ENCODE results near the gene HBM.
"Not testable (repeated sequence)": the region's sequence is repeated elsewhere in the genome, so short reads cannot be mapped to it uniquely, and the experiment has no call there.

Gene HBM, protein sequence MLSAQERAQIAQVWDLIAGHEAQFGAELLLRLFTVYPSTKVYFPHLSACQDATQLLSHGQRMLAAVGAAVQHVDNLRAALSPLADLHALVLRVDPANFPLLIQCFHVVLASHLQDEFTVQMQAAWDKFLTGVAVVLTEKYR

DNA sequence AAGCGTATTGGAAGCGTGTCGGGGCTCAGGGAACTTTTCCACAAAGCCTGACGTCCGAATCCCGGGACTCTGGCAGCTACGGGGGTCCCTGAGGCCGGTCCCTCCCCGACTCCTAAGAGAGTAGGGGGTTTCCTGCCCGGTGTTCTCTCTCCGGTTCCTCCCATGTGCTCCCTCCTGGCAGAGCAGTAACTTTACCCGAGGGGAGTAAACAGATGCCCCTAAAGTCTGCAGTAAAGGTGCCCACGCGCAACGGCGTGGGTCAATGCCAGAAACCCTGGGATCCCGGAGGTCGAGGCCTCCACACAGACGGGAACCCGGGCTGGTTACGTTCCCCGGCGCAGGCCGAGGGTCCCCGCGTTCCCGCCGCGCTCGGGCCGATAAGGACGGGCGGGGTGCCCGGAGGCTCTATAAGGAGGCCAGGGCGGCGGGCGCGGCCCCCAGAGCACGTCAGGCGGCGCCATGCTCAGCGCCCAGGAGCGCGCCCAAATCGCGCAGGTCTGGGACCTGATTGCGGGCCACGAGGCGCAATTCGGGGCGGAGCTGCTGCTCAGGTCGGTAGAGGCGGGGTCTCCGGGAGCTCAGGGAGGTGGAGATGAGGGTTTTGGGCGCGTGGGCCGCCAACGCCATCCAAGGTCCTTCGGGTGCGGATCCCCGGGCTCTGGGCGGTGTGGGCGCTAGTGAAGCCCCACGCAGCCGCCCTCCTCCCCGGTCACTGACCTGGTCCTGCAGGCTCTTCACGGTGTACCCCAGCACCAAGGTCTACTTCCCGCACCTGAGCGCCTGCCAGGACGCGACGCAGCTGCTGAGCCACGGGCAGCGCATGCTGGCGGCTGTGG is at the start of gene HBM:
TSS of gene HBM (plus strand) at position 440 of the 836 bp plus-strand sequence. CDS start at position 460, 20 bp downstream.
- DNase-seq (ENCODE audit: low read depth in 2 of 2): no peak

DNA sequence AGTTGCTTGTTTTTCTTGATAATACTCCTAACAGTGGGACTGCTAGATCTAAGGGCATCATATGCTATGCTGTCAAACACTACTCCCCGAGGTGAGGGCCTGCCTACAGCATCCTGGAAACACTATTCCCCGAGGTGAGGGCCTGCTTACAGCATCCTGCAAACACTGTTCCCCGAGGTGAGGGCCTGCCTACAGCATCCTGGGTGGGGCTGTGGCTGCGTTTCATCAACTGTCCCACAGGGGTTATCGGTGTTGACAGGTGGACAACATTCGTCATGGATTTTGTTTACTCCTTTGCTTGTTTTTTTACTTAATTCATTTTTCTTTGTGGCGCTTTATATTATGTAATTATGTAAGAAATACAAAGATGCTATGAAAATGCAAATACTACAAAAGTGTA is 49.8 kb upstream of the HBM start:
- DNase-seq (ENCODE audit: low read depth in 2 of 2): no peak

DNA sequence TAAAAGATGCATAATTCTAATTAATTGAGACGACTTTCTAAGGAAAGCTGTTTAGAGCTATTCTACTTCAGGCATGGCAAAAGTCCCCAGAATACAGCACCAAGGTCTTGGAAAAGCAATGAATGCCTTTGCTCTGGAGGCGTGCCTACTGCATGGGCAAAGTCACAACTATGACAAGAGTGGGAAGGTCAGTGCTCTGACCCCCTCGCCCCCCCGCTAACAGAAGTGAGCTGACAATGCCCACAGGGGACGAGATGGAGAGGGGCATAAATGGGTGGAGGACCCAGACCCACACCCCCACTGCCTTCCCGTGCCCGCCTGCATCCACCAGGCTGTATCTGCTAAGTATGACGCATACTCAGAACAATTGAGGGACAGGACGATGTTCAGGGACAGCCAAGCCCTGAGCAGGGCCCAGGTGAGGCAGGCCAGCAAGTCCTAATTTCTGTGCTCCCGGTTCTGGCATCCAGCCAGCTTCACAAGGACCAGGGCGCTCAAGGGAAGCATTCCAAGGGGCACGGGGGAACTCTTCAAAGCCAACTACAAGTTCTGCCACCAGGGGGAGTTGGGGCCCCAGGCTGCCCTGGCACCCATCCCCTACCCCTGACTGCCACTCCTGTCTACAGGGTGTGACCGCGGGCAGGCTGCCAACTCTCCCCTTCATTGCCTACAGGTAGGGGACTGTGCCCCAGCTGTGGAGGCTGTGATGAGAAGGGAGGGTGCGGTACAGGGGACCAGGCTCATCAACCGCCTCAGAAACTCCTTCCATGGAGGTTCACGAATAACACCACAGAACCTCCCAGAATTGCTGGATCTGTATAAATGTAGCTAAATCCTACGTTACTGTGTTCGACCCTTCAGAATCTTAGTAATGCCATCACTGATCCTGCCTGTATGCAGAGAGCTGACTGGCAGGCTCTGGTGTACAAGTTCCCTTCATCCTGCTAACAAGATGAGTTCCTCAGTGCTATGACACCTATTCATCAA is 48.1 kb upstream of the HBM start:
- DNase-seq (ENCODE audit: low read depth in 2 of 2): peak; percentile 13 to 47

GRCh38 chr16:118857-119256 is 46.9 kb upstream of the HBM start:
- no peak for DNase-seq (ENCODE audit: low read depth in 2 of 2)

- DNase-seq (ENCODE audit: low read depth in 2 of 2): no peak
These were observed 46.5 kb upstream of the HBM start for GRCh38 chr16:119295-119694.

DNA sequence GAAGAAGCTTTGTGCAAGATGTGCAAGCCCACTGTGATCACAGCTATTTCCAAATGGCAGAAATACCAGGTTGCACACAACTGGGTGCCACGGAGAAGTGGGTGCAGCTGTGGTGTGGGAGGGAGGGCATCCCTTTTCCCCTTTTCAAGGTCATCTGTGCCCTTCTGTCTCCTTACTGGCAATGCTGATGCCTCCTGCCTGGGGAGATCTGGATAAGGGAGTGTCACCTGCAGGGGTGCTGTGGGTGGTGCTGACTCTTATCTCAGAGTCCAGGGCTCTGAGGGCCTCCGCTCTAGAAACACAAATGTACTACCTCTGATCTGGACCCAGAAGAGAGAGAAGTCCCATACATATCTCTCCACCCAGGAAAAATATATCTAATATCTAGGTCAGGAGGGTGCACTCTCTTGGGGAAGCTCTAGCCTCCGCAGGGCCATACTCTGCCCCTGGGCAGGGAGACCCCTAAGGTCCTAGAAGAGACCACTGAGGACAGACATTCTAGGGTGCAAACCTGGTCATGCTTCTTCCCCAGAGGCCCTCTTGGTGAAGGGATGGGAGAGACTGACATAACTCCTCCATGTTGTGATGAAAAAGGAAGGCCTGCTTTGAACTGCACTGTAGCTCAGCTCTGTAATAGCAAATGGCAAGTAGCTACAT is 45.8 kb upstream of the HBM start:
- no peak for DNase-seq (ENCODE audit: low read depth in 2 of 2)

GRCh38 chr16:120756-121155 is 45.0 kb upstream of the HBM start:
- no peak for DNase-seq (ENCODE audit: low read depth in 2 of 2)

DNA sequence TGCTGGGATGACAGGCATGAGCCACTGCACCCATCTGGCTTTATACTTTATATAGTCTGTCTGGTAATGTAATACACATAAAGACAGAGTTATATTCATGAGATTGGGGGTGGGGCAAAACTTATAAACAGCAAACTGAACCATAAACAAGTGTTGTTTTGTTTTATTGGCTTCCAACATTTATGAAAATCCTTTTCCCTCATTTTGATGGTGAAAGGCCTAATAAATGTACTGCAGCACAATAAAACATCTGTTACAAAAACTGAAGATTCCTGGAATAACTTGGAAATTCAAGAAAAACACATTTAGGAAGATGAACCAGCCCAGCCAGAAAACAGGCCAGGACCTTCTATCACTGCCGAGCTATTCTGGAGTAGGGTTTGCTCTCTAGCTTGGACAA is 43.4 kb upstream of the HBM start:
- no peak for DNase-seq (ENCODE audit: low read depth in 2 of 2)

DNA sequence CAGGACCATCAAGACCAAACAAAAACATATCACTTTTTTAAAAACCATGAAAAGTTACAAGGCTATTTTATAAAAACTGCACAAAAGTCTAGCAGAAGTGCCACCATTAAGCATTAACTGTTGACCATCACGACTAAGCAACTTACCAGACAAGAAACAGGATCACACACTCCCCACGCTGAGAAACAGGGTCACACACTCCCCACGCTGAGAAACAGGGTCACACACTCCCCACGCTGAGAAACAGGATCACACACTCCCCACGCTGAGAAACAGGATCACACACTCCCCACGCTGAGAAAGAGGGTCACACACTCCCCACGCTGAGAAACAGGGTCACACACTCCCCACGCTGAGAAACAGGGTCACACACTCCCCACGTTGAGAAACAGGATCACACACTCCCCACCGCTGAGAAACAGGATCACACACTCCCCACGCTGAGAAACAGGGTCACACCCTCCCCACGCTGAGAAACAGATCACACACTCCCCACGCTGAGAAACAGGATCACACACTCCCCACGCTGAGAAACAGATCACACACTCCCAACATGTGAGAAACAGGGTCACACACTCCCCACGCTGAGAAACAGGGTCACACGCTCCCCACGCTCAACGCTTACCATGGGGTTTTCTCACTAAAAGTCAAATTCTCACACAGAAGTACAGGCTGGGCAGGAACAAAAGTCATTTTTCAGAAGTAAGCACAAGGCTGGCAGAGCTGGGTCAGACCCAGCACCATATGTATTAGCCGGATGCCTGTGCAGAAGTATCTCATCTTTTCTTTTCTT is 42.0 kb upstream of the HBM start:
- not testable (repeated sequence) for DNase-seq (ENCODE audit: low read depth in 2 of 2)

GRCh38 chr16:125011-125410 is 40.8 kb upstream of the HBM start:
- DNase-seq (ENCODE audit: low read depth in 2 of 2): no peak

- DNase-seq (ENCODE audit: low read depth in 2 of 2): no peak
These were observed 36.7 kb upstream of the HBM start for GRCh38 chr16:129075-129474.

DNA sequence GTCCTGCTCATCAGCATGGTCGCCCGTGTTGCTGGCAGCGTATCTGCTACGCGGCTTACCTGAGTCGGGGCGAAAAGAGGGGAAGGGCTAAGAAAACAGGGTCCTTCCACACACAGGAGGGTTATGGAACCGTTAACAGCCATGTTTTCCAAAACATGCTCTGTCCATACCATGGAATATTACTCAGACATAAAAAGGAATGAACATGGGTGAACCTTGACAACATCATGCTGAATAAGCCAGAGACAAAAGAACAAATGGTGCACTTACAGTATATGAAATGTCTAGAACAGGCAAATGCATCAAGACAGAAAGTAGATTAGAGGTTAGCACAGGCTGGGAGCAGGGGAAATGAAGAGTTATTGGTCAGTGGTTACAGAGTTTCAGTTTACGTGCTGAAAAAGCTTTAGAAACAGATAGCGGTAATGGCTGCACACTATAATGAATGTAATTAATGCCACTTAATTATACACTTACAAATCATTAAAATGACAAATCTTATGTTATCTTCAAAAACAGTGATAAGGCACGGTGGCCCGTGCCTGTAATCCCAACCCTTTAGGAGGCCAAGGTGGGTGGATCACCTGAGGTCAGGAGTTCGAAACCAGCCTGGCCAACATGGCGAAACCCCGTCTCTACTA is 35.1 kb upstream of the HBM start:
- no peak for DNase-seq (ENCODE audit: low read depth in 2 of 2)

DNA sequence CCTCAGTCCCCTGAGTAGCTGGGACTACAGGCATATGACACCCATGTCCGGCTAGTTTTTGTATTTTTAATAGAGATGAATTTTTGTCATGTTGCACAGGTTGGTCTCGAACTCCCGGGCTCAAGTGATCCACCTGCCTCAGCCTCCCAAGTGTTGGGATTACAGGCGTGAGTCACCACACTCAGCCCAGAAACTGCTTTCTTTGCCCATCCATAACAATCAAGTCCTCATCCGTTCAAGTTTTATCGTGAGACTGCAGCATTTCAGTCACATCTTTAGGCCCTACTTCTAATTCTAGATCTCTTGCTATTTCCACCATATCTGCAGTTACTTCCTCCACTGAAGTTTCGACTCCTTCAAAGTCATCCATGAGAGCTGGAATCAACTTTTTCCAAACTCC is 33.7 kb upstream of the HBM start:
- no peak for DNase-seq (ENCODE audit: low read depth in 2 of 2)

GRCh38 chr16:133716-134115 is 32.1 kb upstream of the HBM start:
- DNase-seq (ENCODE audit: low read depth in 2 of 2): no peak

DNA sequence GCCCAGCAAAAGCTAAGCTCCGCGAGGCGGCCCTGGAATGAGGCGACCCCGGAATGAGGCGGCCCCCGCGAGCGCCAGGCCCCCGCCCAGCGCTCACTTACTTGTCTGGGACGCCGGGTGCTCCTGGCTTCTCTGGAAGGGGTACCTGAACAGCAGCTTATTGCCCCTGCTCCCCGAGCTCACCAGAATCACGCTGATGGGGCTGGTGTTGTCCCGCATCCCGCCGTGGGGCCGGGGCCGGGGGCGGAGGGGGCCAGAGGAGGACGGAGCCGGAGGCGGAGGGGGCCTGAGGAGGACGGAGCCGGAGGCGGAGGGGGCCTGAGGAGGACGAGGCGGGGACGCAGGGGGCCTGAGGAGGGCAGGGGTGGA is 27.7 kb upstream of the HBM start:
- DNase-seq (ENCODE audit: low read depth in 2 of 2): peak in 1 of 2 donors; percentile 22

GRCh38 chr16:140175-140857 is 25.5 kb upstream of the HBM start:
- no peak for DNase-seq (ENCODE audit: low read depth in 2 of 2)

- no peak for DNase-seq (ENCODE audit: low read depth in 2 of 2)
These were observed 23.3 kb upstream of the HBM start for GRCh38 chr16:142405-142967.

GRCh38 chr16:143047-143446 is 22.7 kb upstream of the HBM start:
- no peak for DNase-seq (ENCODE audit: low read depth in 2 of 2)

GRCh38 chr16:143456-143855 is 22.3 kb upstream of the HBM start:
- DNase-seq (ENCODE audit: low read depth in 2 of 2): no peak

DNA sequence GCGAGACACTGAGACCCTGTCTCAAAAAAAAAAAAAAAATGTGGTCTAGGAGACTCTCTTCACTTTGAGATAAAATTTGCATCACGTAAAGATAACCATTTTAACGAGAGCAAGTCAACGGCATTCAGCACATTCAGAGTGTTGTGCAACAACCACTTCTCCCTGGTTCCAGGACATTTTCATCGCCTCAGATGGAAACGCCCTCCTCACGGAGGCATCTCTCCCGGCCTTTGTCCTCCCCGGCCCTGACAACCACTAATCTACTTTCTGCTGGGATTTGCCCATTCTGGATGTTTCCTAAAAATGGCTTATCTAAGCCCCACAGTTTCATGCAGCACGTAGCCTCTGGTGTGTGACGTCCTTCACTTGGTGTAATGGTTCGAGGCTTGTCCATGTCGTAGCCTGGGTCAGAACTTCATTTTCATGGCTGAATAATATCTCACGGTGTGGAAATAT is 21.0 kb upstream of the HBM start:
- DNase-seq (ENCODE audit: low read depth in 2 of 2): no peak
